ENCODE data around the gene NALCN.

NALCN gene

GRCh38 chr13:101417043-101417406 lies 717 bp upstream of the NALCN start:
- Histone ChIP-seq H2AFZ (ENCODE audit: low read depth, low read length) (no peak overlapping the region), H3K27ac (ENCODE audit: low read length) (no peak overlapping the region), H3K9ac (ENCODE audit: low read depth, low read length) (no peak overlapping the region), H3K79me2 (ENCODE audit: insufficient read depth, low read length) (no peaks in the 10 kb centered on the region), H4K20me1 (ENCODE audit: insufficient read depth, low read length) (no peaks in the 10 kb centered on the region), H3K27me3 (ENCODE audit: insufficient read depth, low read length, poor library complexity) (no peaks in the 10 kb centered on the region), H3K4me2 (ENCODE audit: insufficient read depth, low read length) (no peak overlapping the region), H3K4me3 (ENCODE audit: low read depth in 1 of 2, low read length in 2 of 2) (no peak overlapping the region), H3K9me3 (ENCODE audit: insufficient read depth, low read length, severe bottlenecking) (no peaks in the 10 kb centered on the region), H3K36me3 (ENCODE audit: insufficient read depth, low read length) (no peaks in the 10 kb centered on the region), H3K4me1 (ENCODE audit: insufficient read depth, low read length) (no peaks in the 10 kb centered on the region)
- no peak for DNase-seq
- ATAC-seq (ENCODE audit: insufficient read depth, low read depth): no peak
- TF ChIP-seq CTCF (IDR thresholded peaks at IDR 0.05; ENCODE audit: borderline replicate concordance, extremely low read depth, low read length, poor library complexity, severe bottlenecking) (no peak), EZH2 (IDR thresholded peaks at IDR 0.05; ENCODE audit: borderline replicate concordance, low read depth, low read length, severe bottlenecking) (no peak)

- Histone ChIP-seq H4K20me1 (ENCODE audit: insufficient read depth, low read length) (no peaks in the 10 kb centered on the region), H3K9me3 (ENCODE audit: insufficient read depth, low read length, severe bottlenecking) (no peaks in the 10 kb centered on the region), H3K27ac (ENCODE audit: low read length) (no peak overlapping the region), H3K9ac (ENCODE audit: low read depth, low read length) (no peak overlapping the region), H3K79me2 (ENCODE audit: insufficient read depth, low read length) (no peaks in the 10 kb centered on the region), H3K4me3 (ENCODE audit: low read depth in 1 of 2, low read length in 2 of 2) (no peak overlapping the region), H3K4me1 (ENCODE audit: insufficient read depth, low read length) (no peaks in the 10 kb centered on the region), H2AFZ (ENCODE audit: low read depth, low read length) (no peak overlapping the region), H3K27me3 (ENCODE audit: insufficient read depth, low read length, poor library complexity) (no peaks in the 10 kb centered on the region), H3K36me3 (ENCODE audit: insufficient read depth, low read length) (no peaks in the 10 kb centered on the region), H3K4me2 (ENCODE audit: insufficient read depth, low read length) (no peak overlapping the region)
- TF ChIP-seq CTCF (IDR thresholded peaks at IDR 0.05; ENCODE audit: borderline replicate concordance, extremely low read depth, low read length, poor library complexity, severe bottlenecking) (no peak), EZH2 (IDR thresholded peaks at IDR 0.05; ENCODE audit: borderline replicate concordance, low read depth, low read length, severe bottlenecking) (no peak)
- DNase-seq: no peak
- ATAC-seq (ENCODE audit: insufficient read depth, low read depth): no peak
Observed at GRCh38 chr13:101415358-101416174, 742 bp downstream of the NALCN start.

DNA sequence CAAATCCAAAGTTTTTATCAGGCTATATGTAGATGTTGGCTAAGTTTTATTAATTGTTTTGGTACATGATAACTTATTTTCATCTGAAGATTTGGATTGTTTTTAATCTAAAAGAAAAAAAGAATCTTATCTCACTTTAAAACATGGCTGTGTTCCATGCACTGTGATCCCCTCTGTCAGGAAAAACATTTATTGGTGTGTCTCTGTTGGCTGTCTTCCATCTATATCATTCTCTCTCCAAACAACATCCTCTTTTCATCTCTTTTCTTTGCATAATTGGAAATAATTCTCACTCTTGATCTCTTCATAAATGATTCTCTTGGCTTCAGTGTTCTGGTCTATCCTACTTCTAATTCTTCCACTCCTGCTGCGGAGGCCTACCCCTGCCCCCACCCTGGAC lies 4.2 kb downstream of the NALCN start:
- no peak for TF ChIP-seq EZH2 (IDR thresholded peaks at IDR 0.05; ENCODE audit: borderline replicate concordance, low read depth, low read length, severe bottlenecking)
- TF ChIP-seq CTCF (IDR thresholded peaks at IDR 0.05; ENCODE audit: borderline replicate concordance, extremely low read depth, low read length, poor library complexity, severe bottlenecking): no peak
- no peak for ATAC-seq (ENCODE audit: insufficient read depth, low read depth)
- Histone ChIP-seq H3K27ac (ENCODE audit: low read length) (no peak overlapping the region), H3K4me3 (ENCODE audit: low read depth in 1 of 2, low read length in 2 of 2) (no peak overlapping the region), H3K4me1 (ENCODE audit: insufficient read depth, low read length) (no peaks in the 10 kb centered on the region), H3K4me2 (ENCODE audit: insufficient read depth, low read length) (no peak overlapping the region), H3K27me3 (ENCODE audit: insufficient read depth, low read length, poor library complexity) (no peaks in the 10 kb centered on the region), H3K9ac (ENCODE audit: low read depth, low read length) (no peak overlapping the region), H3K36me3 (ENCODE audit: insufficient read depth, low read length) (no peaks in the 10 kb centered on the region), H3K9me3 (ENCODE audit: insufficient read depth, low read length, severe bottlenecking) (no peaks in the 10 kb centered on the region), H4K20me1 (ENCODE audit: insufficient read depth, low read length) (no peaks in the 10 kb centered on the region), H3K79me2 (ENCODE audit: insufficient read depth, low read length) (no peaks in the 10 kb centered on the region), H2AFZ (ENCODE audit: low read depth, low read length) (no peak overlapping the region)
- no peak for DNase-seq

Measured in DND-41 (cell line).